ENCODE data around the gene POU2F2. TPM values are rescaled to one million over a fixed set of nuclear protein-coding genes. Genes with fewer than 3 reads are reported as not detected.

Gene POU2F2
- total and polyA plus RNA-seq, 2 experiments from 2014 or later = 2.3 to 4.6 TPM

DNA sequence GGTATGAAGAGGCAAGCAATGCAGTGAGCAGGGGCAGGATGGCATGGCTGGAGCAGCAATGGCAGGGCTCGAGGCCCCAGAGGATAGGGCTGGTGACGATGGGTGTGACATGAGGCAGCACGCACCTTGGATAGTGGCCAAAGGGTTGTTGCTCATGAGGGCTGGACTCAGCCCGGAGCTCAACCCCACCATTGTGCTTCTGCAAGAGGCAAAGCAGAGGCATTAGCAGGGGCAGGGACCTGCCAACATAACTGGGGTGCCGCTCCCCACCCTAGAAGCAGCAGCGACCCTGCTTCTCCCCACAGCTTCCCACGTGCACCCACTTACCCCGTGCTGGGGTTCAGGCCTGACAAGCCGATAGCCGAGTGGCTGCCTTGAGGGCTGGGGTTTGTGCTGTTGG is 40.5 kb downstream of the POU2F2 start:
- Mint-ChIP-seq H3K27ac (no peak overlapping the region), H3K36me3 (ENCODE audit: low read depth) (no peaks in the 10 kb centered on the region)

More for the DNA sequence above, 40.5 kb downstream of the POU2F2 start:
- no peak for TF ChIP-seq NANOG (IDR thresholded peaks at IDR 0.05; ENCODE audit: borderline replicate concordance)
- no peak for TF ChIP-seq EZH2 (IDR thresholded peaks at IDR 0.05; ENCODE audit: low read depth, unreplicated experiment)
- no peak for TF ChIP-seq ZNF114 (CRISPR knock-in tag; IDR thresholded peaks at IDR 0.05)
- TF ChIP-seq, protein P1, sequence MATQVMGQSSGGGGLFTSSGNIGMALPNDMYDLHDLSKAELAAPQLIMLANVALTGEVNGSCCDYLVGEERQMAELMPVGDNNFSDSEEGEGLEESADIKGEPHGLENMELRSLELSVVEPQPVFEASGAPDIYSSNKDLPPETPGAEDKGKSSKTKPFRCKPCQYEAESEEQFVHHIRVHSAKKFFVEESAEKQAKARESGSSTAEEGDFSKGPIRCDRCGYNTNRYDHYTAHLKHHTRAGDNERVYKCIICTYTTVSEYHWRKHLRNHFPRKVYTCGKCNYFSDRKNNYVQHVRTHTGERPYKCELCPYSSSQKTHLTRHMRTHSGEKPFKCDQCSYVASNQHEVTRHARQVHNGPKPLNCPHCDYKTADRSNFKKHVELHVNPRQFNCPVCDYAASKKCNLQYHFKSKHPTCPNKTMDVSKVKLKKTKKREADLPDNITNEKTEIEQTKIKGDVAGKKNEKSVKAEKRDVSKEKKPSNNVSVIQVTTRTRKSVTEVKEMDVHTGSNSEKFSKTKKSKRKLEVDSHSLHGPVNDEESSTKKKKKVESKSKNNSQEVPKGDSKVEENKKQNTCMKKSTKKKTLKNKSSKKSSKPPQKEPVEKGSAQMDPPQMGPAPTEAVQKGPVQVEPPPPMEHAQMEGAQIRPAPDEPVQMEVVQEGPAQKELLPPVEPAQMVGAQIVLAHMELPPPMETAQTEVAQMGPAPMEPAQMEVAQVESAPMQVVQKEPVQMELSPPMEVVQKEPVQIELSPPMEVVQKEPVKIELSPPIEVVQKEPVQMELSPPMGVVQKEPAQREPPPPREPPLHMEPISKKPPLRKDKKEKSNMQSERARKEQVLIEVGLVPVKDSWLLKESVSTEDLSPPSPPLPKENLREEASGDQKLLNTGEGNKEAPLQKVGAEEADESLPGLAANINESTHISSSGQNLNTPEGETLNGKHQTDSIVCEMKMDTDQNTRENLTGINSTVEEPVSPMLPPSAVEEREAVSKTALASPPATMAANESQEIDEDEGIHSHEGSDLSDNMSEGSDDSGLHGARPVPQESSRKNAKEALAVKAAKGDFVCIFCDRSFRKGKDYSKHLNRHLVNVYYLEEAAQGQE (IDR thresholded peaks at IDR 0.05; ENCODE audit: unreplicated experiment) = no peak
- no peak for TF ChIP-seq ZNF331 (CRISPR knock-in tag; IDR thresholded peaks at IDR 0.05; ENCODE audit: low read depth)
- TF ChIP-seq, protein P2, sequence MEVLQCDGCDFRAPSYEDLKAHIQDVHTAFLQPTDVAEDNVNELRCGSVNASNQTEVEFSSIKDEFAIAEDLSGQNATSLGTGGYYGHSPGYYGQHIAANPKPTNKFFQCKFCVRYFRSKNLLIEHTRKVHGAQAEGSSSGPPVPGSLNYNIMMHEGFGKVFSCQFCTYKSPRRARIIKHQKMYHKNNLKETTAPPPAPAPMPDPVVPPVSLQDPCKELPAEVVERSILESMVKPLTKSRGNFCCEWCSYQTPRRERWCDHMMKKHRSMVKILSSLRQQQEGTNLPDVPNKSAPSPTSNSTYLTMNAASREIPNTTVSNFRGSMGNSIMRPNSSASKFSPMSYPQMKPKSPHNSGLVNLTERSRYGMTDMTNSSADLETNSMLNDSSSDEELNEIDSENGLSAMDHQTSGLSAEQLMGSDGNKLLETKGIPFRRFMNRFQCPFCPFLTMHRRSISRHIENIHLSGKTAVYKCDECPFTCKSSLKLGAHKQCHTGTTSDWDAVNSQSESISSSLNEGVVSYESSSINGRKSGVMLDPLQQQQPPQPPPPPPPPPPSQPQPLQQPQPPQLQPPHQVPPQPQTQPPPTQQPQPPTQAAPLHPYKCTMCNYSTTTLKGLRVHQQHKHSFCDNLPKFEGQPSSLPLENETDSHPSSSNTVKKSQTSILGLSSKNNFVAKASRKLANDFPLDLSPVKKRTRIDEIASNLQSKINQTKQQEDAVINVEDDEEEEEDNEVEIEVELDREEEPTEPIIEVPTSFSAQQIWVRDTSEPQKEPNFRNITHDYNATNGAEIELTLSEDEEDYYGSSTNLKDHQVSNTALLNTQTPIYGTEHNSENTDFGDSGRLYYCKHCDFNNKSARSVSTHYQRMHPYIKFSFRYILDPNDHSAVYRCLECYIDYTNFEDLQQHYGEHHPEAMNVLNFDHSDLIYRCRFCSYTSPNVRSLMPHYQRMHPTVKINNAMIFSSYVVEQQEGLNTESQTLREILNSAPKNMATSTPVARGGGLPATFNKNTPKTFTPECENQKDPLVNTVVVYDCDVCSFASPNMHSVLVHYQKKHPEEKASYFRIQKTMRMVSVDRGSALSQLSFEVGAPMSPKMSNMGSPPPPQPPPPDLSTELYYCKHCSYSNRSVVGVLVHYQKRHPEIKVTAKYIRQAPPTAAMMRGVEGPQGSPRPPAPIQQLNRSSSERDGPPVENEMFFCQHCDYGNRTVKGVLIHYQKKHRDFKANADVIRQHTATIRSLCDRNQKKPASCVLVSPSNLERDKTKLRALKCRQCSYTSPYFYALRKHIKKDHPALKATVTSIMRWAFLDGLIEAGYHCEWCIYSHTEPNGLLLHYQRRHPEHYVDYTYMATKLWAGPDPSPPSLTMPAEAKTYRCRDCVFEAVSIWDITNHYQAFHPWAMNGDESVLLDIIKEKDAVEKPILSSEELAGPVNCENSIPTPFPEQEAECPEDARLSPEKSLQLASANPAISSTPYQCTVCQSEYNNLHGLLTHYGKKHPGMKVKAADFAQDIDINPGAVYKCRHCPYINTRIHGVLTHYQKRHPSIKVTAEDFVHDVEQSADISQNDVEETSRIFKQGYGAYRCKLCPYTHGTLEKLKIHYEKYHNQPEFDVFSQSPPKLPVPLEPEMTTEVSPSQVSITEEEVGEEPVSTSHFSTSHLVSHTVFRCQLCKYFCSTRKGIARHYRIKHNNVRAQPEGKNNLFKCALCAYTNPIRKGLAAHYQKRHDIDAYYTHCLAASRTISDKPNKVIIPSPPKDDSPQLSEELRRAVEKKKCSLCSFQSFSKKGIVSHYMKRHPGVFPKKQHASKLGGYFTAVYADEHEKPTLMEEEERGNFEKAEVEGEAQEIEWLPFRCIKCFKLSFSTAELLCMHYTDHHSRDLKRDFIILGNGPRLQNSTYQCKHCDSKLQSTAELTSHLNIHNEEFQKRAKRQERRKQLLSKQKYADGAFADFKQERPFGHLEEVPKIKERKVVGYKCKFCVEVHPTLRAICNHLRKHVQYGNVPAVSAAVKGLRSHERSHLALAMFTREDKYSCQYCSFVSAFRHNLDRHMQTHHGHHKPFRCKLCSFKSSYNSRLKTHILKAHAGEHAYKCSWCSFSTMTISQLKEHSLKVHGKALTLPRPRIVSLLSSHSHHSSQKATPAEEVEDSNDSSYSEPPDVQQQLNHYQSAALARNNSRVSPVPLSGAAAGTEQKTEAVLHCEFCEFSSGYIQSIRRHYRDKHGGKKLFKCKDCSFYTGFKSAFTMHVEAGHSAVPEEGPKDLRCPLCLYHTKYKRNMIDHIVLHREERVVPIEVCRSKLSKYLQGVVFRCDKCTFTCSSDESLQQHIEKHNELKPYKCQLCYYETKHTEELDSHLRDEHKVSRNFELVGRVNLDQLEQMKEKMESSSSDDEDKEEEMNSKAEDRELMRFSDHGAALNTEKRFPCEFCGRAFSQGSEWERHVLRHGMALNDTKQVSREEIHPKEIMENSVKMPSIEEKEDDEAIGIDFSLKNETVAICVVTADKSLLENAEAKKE (CRISPR knock-in tag; IDR thresholded peaks at IDR 0.05) = no peak
- TF ChIP-seq EZH2phosphoT487 (IDR thresholded peaks at IDR 0.05; ENCODE audit: unreplicated experiment) = no peak
- TF ChIP-seq CREB1 (CRISPR knock-in tag; IDR thresholded peaks at IDR 0.05; ENCODE audit: low read depth) = no peak
- TF ChIP-seq, protein P3, sequence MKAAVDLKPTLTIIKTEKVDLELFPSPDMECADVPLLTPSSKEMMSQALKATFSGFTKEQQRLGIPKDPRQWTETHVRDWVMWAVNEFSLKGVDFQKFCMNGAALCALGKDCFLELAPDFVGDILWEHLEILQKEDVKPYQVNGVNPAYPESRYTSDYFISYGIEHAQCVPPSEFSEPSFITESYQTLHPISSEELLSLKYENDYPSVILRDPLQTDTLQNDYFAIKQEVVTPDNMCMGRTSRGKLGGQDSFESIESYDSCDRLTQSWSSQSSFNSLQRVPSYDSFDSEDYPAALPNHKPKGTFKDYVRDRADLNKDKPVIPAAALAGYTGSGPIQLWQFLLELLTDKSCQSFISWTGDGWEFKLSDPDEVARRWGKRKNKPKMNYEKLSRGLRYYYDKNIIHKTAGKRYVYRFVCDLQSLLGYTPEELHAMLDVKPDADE (IDR thresholded peaks at IDR 0.05) = no peak
- TF ChIP-seq, protein P4, sequence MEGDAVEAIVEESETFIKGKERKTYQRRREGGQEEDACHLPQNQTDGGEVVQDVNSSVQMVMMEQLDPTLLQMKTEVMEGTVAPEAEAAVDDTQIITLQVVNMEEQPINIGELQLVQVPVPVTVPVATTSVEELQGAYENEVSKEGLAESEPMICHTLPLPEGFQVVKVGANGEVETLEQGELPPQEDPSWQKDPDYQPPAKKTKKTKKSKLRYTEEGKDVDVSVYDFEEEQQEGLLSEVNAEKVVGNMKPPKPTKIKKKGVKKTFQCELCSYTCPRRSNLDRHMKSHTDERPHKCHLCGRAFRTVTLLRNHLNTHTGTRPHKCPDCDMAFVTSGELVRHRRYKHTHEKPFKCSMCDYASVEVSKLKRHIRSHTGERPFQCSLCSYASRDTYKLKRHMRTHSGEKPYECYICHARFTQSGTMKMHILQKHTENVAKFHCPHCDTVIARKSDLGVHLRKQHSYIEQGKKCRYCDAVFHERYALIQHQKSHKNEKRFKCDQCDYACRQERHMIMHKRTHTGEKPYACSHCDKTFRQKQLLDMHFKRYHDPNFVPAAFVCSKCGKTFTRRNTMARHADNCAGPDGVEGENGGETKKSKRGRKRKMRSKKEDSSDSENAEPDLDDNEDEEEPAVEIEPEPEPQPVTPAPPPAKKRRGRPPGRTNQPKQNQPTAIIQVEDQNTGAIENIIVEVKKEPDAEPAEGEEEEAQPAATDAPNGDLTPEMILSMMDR (conservative IDR thresholded peaks at IDR 0.05; ENCODE audit: low read depth in 2 of 2) = no peak
- TF ChIP-seq JUNB (IDR thresholded peaks at IDR 0.05; ENCODE audit: unreplicated experiment) = no peak
- TF ChIP-seq POLR2AphosphoS5 (IDR thresholded peaks at IDR 0.05; ENCODE audit: low read depth) = no peak
- TF ChIP-seq STAT1 (IDR thresholded peaks at IDR 0.05; ENCODE audit: unreplicated experiment) = no peak
- H3K27me3 ChIP-seq (ENCODE audit: insufficient read depth) = no peaks in the 10 kb centered on the region
- no peak overlapping the region for H3K27ac ChIP-seq (ENCODE audit: low read depth)
- Mint-ChIP-seq H3K27me3 (ENCODE audit: insufficient read depth, low read depth, poor library complexity) (peaks cover 20% of the 10 kb centered on the region), H3K4me1 (peaks cover 47% of the 10 kb centered on the region), H3K9me3 (no peaks in the 10 kb centered on the region), H3K4me3 (no peak overlapping the region)
- no peaks in the 10 kb centered on the region for H3K9me2 ChIP-seq (ENCODE audit: insufficient read depth)
- no peaks in the 10 kb centered on the region for H3K79me2 ChIP-seq (replicated peaks; ENCODE audit: insufficient read depth)
- no peak overlapping the region for H2AFZ ChIP-seq
- H3K4me3 ChIP-seq = no peak overlapping the region
- H3F3A ChIP-seq (replicated peaks; ENCODE audit: low read depth) = 0 out of 2 replicates have a peak, but pooled peaks cover 11% of the 10 kb centered on the region
- H3K36me3 ChIP-seq (ENCODE audit: insufficient read depth) = no peaks in the 10 kb centered on the region
- no peak for DNase-seq (ENCODE audit: low spot score)
- peaks cover 15% of the 10 kb centered on the region for H3K4me1 ChIP-seq (ENCODE audit: insufficient read depth)
- no peak for ATAC-seq
- H4K20me1 ChIP-seq (replicated peaks; ENCODE audit: insufficient read depth) = no peaks in the 10 kb centered on the region
- H3K4me2 ChIP-seq = no peak overlapping the region

Measured in GM23338 (cell line).